ENCODE data around the gene TYROBP.
"Not testable (repeated sequence)": the region's sequence is repeated elsewhere in the genome, so short reads cannot be mapped to it uniquely, and the experiment has no call there.

TYROBP gene

GRCh38 chr19:35908010-35908441, at the start of gene TYROBP:
TYROBP (minus strand) TSS chr19:35908295; CDS start chr19:35908228, 67 bp downstream.
- no peak for DNase-seq

- not testable (repeated sequence) for DNase-seq
Measured at GRCh38 chr19:35957411-35957810, 49.3 kb upstream of the TYROBP start.

- no peak for DNase-seq
Measured at GRCh38 chr19:35955881-35956634, 48.0 kb upstream of the TYROBP start.

- DNase-seq = no peak
Measured at GRCh38 chr19:35949131-35949530, 41.0 kb upstream of the TYROBP start.

GRCh38 chr19:35946203-35946602, 38.1 kb upstream of the TYROBP start:
- DNase-seq = no peak

GRCh38 chr19:35945121-35945790, 37.2 kb upstream of the TYROBP start:
- DNase-seq = no peak

- DNase-seq = no peak
Measured at GRCh38 chr19:35944556-35944955, 36.5 kb upstream of the TYROBP start.

GRCh38 chr19:35943321-35944301, 35.5 kb upstream of the TYROBP start:
- no peak for DNase-seq

- no peak for DNase-seq
Measured at GRCh38 chr19:35942235-35942634, 34.1 kb upstream of the TYROBP start.

- no peak for DNase-seq
Measured at GRCh38 chr19:35940839-35941238, 32.7 kb upstream of the TYROBP start.

GRCh38 chr19:35940078-35940775, 32.1 kb upstream of the TYROBP start:
- DNase-seq = no peak

GRCh38 chr19:35939307-35940077, 31.4 kb upstream of the TYROBP start:
- DNase-seq = no peak

- DNase-seq = no peak
Measured at GRCh38 chr19:35938282-35939224, 30.5 kb upstream of the TYROBP start.

- DNase-seq = no peak
Measured at GRCh38 chr19:35937345-35938281, 29.5 kb upstream of the TYROBP start.

GRCh38 chr19:35936738-35937268, 28.7 kb upstream of the TYROBP start:
- no peak for DNase-seq

- peak; percentile 54 for DNase-seq
Measured at GRCh38 chr19:35935911-35936737, 28.0 kb upstream of the TYROBP start, which contains the start of gene LRFN3. LRFN3 (plus strand) TSS chr19:35936374; CDS start chr19:35939426, 3,052 bp downstream.

- no peak for DNase-seq
Measured at GRCh38 chr19:35932291-35932936, 24.3 kb upstream of the TYROBP start.

- DNase-seq = no peak
Measured at GRCh38 chr19:35931874-35932202, 23.7 kb upstream of the TYROBP start.

All from stimulated activated CD4-positive, alpha-beta T cell treated with anti-CD3 and anti-CD28 coated beads, Interleukin-1b, Interleukin-23, amount 100 ng/mL, for 48 hours (primary cell).